IMR-90 (cell line): ENCODE measurements around the gene TMEM53. TPM values are rescaled to one million over a fixed set of nuclear protein-coding genes. Genes with fewer than 3 reads are reported as not detected.
A peak's percentile ranks its signal among the peaks of the same experiment; 100 is the strongest.

Experiments used
- ATAC-seq: fragments of 200-7000 bp; cut with Tn5 transposase; 2 replicates; pipeline ENCODE4 v1.9.1; 2020; ENCODE audit warnings: low read depth, mild to moderate bottlenecking, moderate library complexity
- BruUV-seq: library from RNA; stranded (reverse); fragments of 400-500 nt; replicated peaks from 2 replicates; lab custom pipeline; 2021; lab: Mats Ljungman, UMichigan
- CTCF ChIA-PET: fragments of 300-600 bp; formaldehyde crosslinking; extraction: SDS; loops from one replicate; lab custom pipeline; 2021; ENCODE audit warnings: antibody characterized with exemption; lab: Yijun Ruan, JAX
- POLR2A ChIA-PET: fragments of 300-600 bp; sonication (Branson Sonifier 250); formaldehyde crosslinking; loops from one replicate; lab custom pipeline; 2022; ENCODE audit warnings: antibody characterized with exemption; ENCODE audit not compliant: unreplicated experiment; lab: Charles Lee
- DNase-seq: peaks from one replicate; pipeline ENCODE4 v3.0.0; 2013
- H2AFZ ChIP-seq: replicated peaks from 2 replicates; pipeline ENCODE3; 2013; ENCODE audit warnings: low read length, mild to moderate bottlenecking; ENCODE audit not compliant: poor library complexity
- H2AK5ac ChIP-seq: 2 replicates; pipeline ENCODE4 v1.6.1; 2013; ENCODE audit warnings: low read depth, low read length, inconsistent platforms
- H2AK9ac ChIP-seq: replicated peaks from 2 replicates; pipeline ENCODE3; 2013; ENCODE audit warnings: mild to moderate bottlenecking, low read depth, low read length, moderate library complexity; ENCODE audit not compliant: poor library complexity
- H2BK120ac ChIP-seq: 2 replicates; pipeline ENCODE4 v1.6.1; 2013; ENCODE audit warnings: low read depth, low read length, inconsistent platforms
- H2BK15ac ChIP-seq: 3 replicates; pipeline ENCODE4 v1.6.1; 2013; ENCODE audit warnings: low read depth, low read length, inconsistent platforms
- H2BK20ac ChIP-seq: 2 replicates; pipeline ENCODE4 v1.6.1; 2013; ENCODE audit warnings: low read depth, mild to moderate bottlenecking, inconsistent platforms, low read length, moderate library complexity
- H2BK5ac ChIP-seq: 2 replicates; pipeline ENCODE4 v1.6.1; 2013; ENCODE audit warnings: mild to moderate bottlenecking, low read depth, low read length, inconsistent platforms; ENCODE audit not compliant: poor library complexity, severe bottlenecking
- H3K14ac ChIP-seq: replicated peaks from 2 replicates; pipeline ENCODE4 v1.6.1; 2013; ENCODE audit warnings: low read depth, low read length, inconsistent platforms
- H3K18ac ChIP-seq: 2 replicates; pipeline ENCODE4 v1.6.1; 2013; ENCODE audit warnings: low read depth, low read length, control low read depth
- H3K23ac ChIP-seq: 2 replicates; pipeline ENCODE4 v1.6.1; 2013; ENCODE audit warnings: low read depth, low read length, inconsistent platforms
- H3K27ac ChIP-seq: 2 replicates; pipeline ENCODE4 v1.5.1; 2013; ENCODE audit warnings: mild to moderate bottlenecking, control low read depth, low read length; ENCODE audit not compliant: insufficient read depth
- H3K27me3 ChIP-seq: 2 replicates; pipeline ENCODE4 v1.6.1; 2013; ENCODE audit warnings: low read length; ENCODE audit not compliant: control insufficient read depth, insufficient read depth
- H3K36me3 ChIP-seq: 2 replicates; pipeline ENCODE4 v1.6.1; 2013; ENCODE audit warnings: low read length, mixed read lengths; ENCODE audit not compliant: control insufficient read depth, insufficient read depth
- H3K4ac ChIP-seq: 2 replicates; pipeline ENCODE4 v1.6.1; 2013; ENCODE audit warnings: low read depth, low read length, inconsistent platforms
- H3K4me1 ChIP-seq: 2 replicates; pipeline ENCODE4 v1.6.1; 2013; ENCODE audit warnings: low read length, mixed read lengths; ENCODE audit not compliant: control insufficient read depth, insufficient read depth
- H3K4me2 ChIP-seq: 2 replicates; pipeline ENCODE4 v1.6.1; 2013; ENCODE audit warnings: low read depth, mild to moderate bottlenecking, control low read depth, low read length, moderate library complexity
- H3K4me3 ChIP-seq: 2 replicates; pipeline ENCODE4 v1.5.1; 2013; ENCODE audit warnings: low read depth, mild to moderate bottlenecking, control low read depth, low read length, moderate library complexity; ENCODE audit not compliant: insufficient read depth
- H3K56ac ChIP-seq: 2 replicates; pipeline ENCODE4 v1.6.1; 2013; ENCODE audit warnings: low read length, inconsistent platforms; ENCODE audit not compliant: insufficient read depth; ENCODE audit errors: extremely low read depth
- H3K79me1 ChIP-seq, 2 experiments: 2 replicates each; pipeline ENCODE4 v1.6.1; 2013; ENCODE audit warnings: low read length in 2 of 2, inconsistent platforms in 1 of 2, low read depth in 1 of 2
- H3K9ac ChIP-seq: 2 replicates; pipeline ENCODE4 v1.6.1; 2013; ENCODE audit warnings: low read depth, low read length, control low read depth
- H3K9me1 ChIP-seq: 2 replicates; pipeline ENCODE4 v1.6.1; 2013; ENCODE audit warnings: low read length, inconsistent platforms; ENCODE audit not compliant: insufficient read depth
- H3K9me3 ChIP-seq: 2 replicates; pipeline ENCODE4 v1.6.1; 2013; ENCODE audit warnings: low read length; ENCODE audit not compliant: control insufficient read depth, insufficient read depth
- H4K20me1 ChIP-seq: 2 replicates; pipeline ENCODE4 v1.6.1; 2013; ENCODE audit warnings: low read length, inconsistent platforms; ENCODE audit not compliant: insufficient read depth
- H4K5ac ChIP-seq: 2 replicates; pipeline ENCODE4 v1.6.1; 2013; ENCODE audit warnings: mild to moderate bottlenecking, low read depth, low read length, control low read depth
- H4K8ac ChIP-seq, 2 experiments: 2 replicates each; pipeline ENCODE4 v1.6.1; 2013; ENCODE audit warnings: low read depth in 2 of 2, low read length in 2 of 2, control low read depth in 1 of 2, inconsistent platforms in 1 of 2
- H4K91ac ChIP-seq: 2 replicates; pipeline ENCODE4 v1.6.1; 2013; ENCODE audit warnings: low read depth, low read length, inconsistent platforms; ENCODE audit not compliant: insufficient read depth
- CEBPB ChIP-seq: IDR thresholded peaks from 2 replicates; pipeline ENCODE4 v1.6.1; 2012; ENCODE audit warnings: low read depth, low read length, improper control_type of control experiment
- MAZ ChIP-seq: IDR thresholded peaks from 2 replicates; pipeline ENCODE4 v1.6.1; 2012; ENCODE audit warnings: low read depth, mild to moderate bottlenecking, low read length, improper control_type of control experiment, moderate library complexity, borderline replicate concordance
- RCOR1 ChIP-seq: IDR thresholded peaks from 2 replicates; pipeline ENCODE4 v1.6.1; 2012; ENCODE audit warnings: mild to moderate bottlenecking, low read length, improper control_type of control experiment; ENCODE audit not compliant: insufficient replicate concordance
- RFX5 ChIP-seq: IDR thresholded peaks from 2 replicates; pipeline ENCODE4 v1.8.0; 2012; ENCODE audit warnings: low read depth, mild to moderate bottlenecking, low read length, moderate library complexity
- USF2 ChIP-seq: fragments of 150-350 bp; IDR thresholded peaks from 2 replicates; pipeline ENCODE4 v1.6.1; 2017; ENCODE audit warnings: mild to moderate bottlenecking, antibody characterized with exemption, low read length, low read depth
- WGBS, 2 experiments: methylation state at CpG; one replicate each; pipeline versions ENCODE4 v1.1.5 to v1.1.7; 2013; ENCODE audit warnings: missing lambda C conversion rate in 2 of 2; ENCODE audit not compliant: insufficient read length in 1 of 2; ENCODE audit errors: extremely low coverage in 2 of 2; 5-methylcytosine and 5-hydroxymethylcytosine counted together
- dilution Hi-C: fragments of 300-500 bp; cut with HindIII; formaldehyde crosslinking; loops from one replicate; pipeline ENCODE4 v1.14.3; 2018; ENCODE audit warnings: low sequenced_read_pairs; ENCODE audit not compliant: unreplicated experiment
- in situ Hi-C: fragments of 300-500 bp; cut with MboI; formaldehyde crosslinking; loops from 3 replicates; pipeline ENCODE4 v1.14.3; 2019; ENCODE audit warnings: low sequenced_read_pairs, inconsistent platforms, mixed read lengths
- intact Hi-C: fragments of 100-400 bp; cut with micrococcal nuclease; formaldehyde crosslinking; loops from 2 replicates; pipeline ENCODE4 v1.10.0; 2022
- polyA plus RNA-seq, 3 experiments: library from polyadenylated mRNA; depleted of rRNA; stranded (reverse); fragments of >200 nt; gene quantifications; 2 replicates each; pipeline ENCODE4 v1.2.3, GENCODE V29; 2012; ENCODE audit warnings: low replicate concordance in 1 of 3
- total RNA-seq: library from RNA; depleted of rRNA; stranded (reverse); fragments of >200 nt; gene quantifications from 2 replicates; pipeline ENCODE4 v1.2.3, GENCODE V29; 2012

The TMEM53 gene
- total and polyA plus RNA-seq, 2 of the 4 experiments (the other 2 are of a cell fraction), result 2.7 to 6.3 TPM

GRCh38 chr1:44621841-44622286 lies 52.4 kb downstream of the TMEM53 start:
- intact Hi-C loops (no loop called here), in situ Hi-C loops (no loop called here), dilution Hi-C loops (no loop called here)
- TF ChIP-seq USF2 (no peak), CEBPB (peak; percentile 31; the same call in 1 of the 2 replicates), MAZ (0 out of 2 replicates have a peak, but pooled peaks have one; percentile 17), RFX5 (no peak), RCOR1 (no peak)
- Histone ChIP-seq H3K4ac (peak overlapping the region; percentile 58), H4K91ac (peak overlapping the region; percentile 30; the same call in 1 of the 2 replicates), H3K9me3 (no peaks in the 10 kb centered on the region), H4K20me1 (no peaks in the 10 kb centered on the region), H3K4me2 (peak overlapping the region; percentile 3; the same call in 1 of the 2 replicates), H3K27ac (no peak overlapping the region), H3K23ac (peak overlapping the region; percentile 2), H2AK9ac (no peak overlapping the region), H3K9ac (0 out of 2 replicates have a peak overlapping the region, but pooled peaks have one; percentile 1), H3K4me3 (no peak overlapping the region), H3K36me3 (no peaks in the 10 kb centered on the region), H2BK120ac (peak overlapping the region; percentile 69), H2AFZ (peak overlapping the region; percentile 29), H3K27me3 (peaks cover 5% of the 10 kb centered on the region), H2AK5ac (peak overlapping the region; percentile 52), H2BK20ac (peak overlapping the region; percentile 62), H3K9me1 (peaks cover 15% of the 10 kb centered on the region), H3K18ac (peak overlapping the region; percentile 18; the same call in 1 of the 2 replicates), H3K79me1 (no peaks in the 10 kb centered on the region), H4K8ac (peak overlapping the region in 1 of 2 experiments; percentile 19; a peak in 1 of 4 replicates), H2BK15ac (no peak overlapping the region), H2BK5ac (peak overlapping the region; percentile 0), H3K4me1 (peaks cover 21% of the 10 kb centered on the region), H4K5ac (peak overlapping the region; percentile 46; the same call in 1 of the 2 replicates), H3K56ac (no peak overlapping the region), H3K14ac (peak overlapping the region; percentile 83)
- ATAC-seq, result peak; percentile 40
- no TSS peak for BruUV-seq
- ChIA-PET CTCF (interaction anchor here (1.2 kb wide), 1 partner anchor 10 kb away, joined by 3 read pairs; no protein-coding TSS in a partner anchor), POLR2A (interaction anchor here (0.6 kb wide), 1 partner anchor 12 kb away, joined by 3 read pairs; no protein-coding TSS in a partner anchor)
- WGBS, 2 experiments, result 49% methylated on average over 4 of the region's 15 CpGs; no CpG with 5 or more reads in 1 of the 2 experiments
- DNase-seq, result peak; percentile 70
